HS-5 (cell line): ENCODE data around the gene TAF1B.

ENCODE experiments used
- DNase-seq: peaks from one replicate; pipeline ENCODE4 v3.0.0-alpha.2; 2012; ENCODE audit warnings: low read depth

TAF1B gene

GRCh38 chr2:9843229-9844035, at the start of gene TAF1B:
TAF1B (plus strand) TSS chr2:9843474; CDS start chr2:9843542, 68 bp downstream.
- peak; percentile 86 for DNase-seq

DNA sequence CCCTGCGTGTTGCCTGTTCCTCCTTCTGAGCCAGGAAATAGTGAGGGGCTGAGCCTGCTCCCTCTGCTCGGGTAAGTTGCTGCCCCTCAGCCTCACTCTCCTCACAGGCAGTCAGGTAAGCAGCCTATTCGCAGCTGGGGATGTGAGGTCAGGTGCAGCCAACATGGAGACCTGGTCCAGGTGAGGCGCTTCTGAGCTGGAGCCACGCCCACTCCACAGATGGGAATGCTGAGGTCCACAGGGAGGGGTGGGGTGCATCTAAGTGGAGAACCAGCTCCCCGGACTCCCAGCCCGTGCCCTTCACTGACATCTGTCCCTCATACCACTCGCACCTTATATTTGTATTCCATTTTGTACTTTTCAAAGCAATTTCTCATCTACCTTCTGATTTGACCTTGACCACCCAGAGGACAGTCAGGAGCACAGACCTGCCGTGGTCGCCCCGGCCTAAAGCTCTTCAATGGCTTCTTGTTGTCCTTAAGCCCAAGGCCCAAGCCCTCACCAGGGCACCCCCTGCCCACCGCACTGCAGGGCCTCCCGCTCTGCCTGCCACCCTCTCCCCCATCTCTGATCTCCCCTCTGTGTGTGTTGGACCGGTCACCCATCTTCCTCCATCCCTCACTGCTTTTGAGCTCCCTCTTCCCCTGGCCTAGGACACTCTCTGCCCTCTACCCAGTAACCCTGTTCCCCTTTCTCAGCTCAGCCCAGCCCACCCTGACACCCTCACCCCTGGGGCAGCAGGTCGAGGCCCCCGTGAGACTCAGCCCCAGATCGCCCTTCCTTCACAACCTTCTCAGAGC, 49.2 kb upstream of the TAF1B start:
- no peak for DNase-seq

DNA sequence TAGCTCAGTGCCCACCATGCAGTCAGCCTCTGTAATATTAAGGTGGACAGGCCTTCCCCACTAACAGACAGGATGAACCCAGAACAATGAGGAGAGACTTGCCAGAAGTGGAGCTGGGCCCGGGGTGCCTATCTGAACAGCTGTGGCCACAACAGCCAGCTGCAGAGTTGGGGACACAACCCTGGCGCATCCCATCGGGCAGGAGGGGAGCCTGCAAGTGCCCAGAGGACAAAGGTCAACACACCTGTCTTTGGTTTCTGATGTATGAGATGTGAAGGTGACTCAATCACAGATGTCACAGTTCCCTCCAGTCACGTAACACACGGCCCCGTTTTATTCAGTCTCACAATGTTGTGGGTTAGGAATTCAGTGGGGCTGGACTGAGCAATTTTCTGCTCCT, 48.2 kb upstream of the TAF1B start:
- DNase-seq = no peak

DNA sequence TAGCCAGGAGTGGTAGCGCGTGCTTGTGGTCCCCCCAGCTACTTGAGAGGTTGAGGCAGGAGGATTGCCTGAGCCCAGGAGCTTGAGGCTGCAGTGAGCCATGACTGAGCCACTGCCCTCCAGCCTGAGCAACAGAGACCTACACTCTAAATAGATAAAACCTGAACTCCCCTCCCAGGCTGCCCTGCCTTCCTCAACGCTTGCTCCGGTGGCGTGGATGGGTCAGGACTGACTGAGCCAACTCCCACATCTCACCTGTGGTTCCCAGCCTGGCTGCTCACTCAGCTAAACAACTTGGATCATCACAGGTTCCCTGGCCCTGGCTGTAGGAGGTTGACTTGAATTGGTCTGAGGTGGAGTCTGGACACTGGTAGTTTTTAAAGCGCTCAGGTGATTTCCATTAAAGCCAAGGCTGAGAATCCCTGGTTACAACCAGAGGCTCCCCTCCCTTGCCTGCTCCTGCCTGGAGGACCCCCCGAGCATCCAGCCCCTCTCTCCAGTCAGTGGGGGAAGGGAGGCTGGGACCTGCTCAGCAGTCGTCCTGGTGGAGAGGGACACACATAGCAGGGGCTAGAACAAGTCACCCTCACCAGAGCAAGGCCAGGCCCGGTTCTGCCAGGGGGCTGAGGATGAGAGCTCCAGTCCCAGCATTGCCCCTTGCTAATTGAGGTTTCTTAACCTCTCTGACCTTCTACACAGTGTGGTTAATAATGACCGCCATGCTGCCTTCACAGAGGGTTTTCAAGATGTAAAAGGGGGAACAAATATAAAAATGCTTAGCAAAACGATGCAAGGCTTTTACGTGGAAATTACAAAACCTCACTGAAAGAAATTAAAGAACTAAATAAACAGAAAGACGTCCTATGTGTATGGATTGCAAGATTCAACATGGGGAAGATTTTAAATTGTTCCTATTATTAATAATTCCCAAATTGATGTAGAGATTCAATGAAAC, 46.9 kb upstream of the TAF1B start:
- no peak for DNase-seq

GRCh38 chr2:9797086-9797485, 46.2 kb upstream of the TAF1B start:
- no peak for DNase-seq

- DNase-seq = no peak
These were observed 45.4 kb upstream of the TAF1B start for GRCh38 chr2:9797681-9798556.

DNA sequence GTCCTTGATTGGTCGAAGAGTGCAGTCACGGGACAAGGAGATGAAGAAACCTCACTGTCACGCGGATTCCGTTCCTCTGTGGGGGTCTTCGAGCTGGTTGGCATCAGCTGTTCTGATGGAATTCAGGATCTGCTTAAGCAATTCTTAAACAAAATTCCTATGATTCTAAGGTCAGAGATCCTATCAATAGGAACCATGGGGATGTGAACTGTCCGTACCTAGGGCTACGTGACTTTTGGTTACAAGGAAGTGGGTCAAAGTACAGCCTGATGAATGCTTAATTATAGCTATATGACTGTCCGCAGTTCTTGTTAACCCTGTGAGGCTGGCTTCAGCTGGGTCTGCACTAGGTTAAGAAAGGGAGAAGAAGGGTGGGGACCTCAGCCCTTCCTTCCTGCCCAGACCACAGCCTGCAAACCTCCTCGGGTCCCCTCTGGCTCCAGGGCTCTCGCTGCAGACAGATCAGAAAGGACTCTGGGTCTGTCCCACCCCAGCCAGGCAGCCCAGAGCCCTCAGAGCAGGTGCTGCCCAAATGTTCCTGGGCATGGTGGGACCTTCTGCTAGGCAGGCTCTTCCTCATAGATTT, 44.2 kb upstream of the TAF1B start:
- no peak for DNase-seq

- peak; percentile 53 for DNase-seq
These were observed 43.3 kb upstream of the TAF1B start for GRCh38 chr2:9799729-9800632.

- DNase-seq = no peak
These were observed 42.7 kb upstream of the TAF1B start for GRCh38 chr2:9800639-9800974.

DNA sequence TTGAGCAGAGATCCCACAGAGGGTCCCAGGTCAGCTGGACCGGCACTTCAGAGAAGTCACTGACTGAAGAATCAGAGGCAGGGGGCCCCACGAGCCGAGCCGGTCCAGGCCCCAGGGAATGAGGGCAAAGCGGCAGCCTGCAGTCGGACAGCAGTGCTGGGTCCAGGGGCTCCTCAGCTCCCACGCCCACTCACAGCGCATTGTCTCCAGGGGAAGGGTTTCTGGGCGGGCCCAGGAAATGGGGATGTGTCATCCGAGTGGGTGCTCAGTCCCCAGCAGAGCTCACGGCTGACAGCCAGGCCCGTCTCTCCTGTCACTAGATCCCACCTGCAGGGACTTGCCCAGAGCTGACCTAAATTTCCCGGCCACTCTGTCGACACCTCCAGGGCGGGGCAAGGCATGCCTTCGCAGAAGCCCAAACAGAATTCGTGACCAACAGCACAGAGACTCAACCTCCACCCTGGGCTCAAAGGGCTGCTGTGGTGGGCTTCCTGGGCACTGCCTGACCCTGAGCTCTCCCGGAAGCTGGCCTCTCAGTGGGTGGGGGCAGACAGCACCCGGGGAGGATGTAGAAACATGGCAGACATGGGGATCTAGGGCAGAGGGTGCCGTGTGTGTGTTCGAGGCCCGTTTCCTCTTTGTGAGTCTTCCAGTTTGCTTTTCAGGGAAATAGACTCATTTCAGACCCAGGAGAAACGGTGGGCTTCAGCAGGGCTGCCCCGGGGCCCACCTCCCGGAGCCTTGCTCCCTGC, 42.1 kb upstream of the TAF1B start:
- no peak for DNase-seq

- DNase-seq = no peak
These were observed 40.7 kb upstream of the TAF1B start for GRCh38 chr2:9802576-9802993.

GRCh38 chr2:9803023-9803805, 40.1 kb upstream of the TAF1B start:
- DNase-seq = no peak

- DNase-seq = no peak
These were observed 37.6 kb upstream of the TAF1B start for GRCh38 chr2:9805435-9806297.

GRCh38 chr2:9806298-9806610, 37.0 kb upstream of the TAF1B start:
- no peak for DNase-seq

- no peak for DNase-seq
These were observed 36.6 kb upstream of the TAF1B start for GRCh38 chr2:9806656-9807055.

DNA sequence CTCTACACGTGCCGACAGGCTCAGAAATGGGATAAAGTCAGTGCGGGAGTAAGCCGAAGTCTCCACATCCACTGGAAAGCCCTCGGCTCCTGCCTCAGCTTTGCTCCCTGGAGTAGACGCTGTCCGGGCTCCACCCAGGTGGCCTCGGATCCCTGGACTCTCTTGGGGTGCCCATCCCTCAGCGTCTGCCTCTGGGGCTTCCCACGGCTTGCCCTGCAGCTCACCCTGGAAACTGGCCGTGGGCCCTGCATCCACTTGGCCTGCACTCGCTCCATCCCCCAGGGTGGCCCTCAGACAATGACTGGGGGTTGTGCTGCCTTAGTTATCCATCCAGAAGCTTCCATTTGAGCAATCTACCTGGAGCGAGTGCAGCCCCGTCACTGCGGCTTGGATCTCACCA, 36.2 kb upstream of the TAF1B start:
- no peak for DNase-seq

DNA sequence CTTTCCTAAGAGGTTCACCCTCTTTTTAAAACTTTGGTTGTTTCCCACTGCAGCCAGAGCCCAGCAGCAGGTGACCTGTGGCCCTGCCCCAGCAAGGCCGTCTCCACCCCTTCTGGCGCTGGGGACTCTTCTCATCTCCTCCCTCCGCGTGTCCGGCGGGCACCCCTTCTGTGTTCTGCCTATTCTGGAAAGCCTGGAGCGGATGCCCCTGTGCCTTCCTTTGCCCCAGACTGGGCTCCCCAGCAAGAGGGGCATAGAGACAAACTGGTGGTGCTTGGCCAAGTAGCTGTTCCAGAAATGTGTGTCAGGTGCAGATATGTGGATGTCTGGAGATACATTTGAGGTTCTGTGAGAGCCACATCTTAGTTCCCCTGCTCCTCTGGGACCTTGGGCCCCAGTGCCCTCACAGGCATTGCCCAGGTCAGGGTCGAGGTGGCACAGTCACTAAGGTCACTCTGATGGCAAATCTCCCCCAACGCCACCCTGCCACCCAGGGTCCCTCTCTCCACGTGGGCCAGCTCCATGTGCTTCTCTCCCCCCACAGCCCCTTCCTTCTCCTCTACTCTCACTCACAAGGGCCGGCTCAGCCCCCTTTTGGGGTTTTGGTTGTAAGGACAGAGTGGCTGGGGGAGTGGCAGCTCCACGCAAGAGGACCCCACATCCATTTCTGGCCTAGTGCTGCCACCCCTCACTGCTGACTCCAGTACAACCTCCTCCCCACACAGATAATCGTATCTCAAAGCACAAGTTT, 35.5 kb upstream of the TAF1B start:
- DNase-seq = no peak
